ENCODE data around the gene HELB.

DNA sequence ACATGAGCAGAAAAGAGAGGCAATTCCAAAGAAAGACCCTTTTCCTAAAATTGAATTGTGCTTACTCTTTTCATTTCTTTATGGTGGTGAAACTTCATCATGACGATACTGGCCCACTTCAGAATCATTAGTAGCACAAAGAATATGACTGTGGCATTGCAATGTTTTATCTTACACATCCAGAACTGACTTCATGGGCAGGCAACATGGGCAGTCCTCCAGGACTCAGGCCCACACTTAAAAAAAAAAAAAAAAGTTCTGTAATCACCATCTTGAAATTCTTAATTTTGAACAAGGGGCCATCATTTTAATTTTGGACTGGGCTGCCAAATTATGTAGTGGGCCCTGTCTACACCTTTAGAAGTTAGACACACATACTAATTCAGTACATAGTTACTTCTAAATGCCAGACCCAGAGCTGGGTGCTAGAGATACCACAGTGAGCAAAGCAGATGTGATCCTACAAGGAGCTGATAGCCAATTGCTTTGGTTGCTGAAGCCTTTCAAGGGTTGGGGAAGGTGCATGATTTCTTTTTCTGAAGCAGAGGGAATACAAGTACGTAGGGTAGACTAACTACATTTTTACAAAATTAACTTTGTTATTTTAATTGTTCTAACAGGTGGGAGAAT, 35.2 kb downstream of the HELB start:
- TF ChIP-seq POLR2AphosphoS5 (IDR thresholded peaks at IDR 0.05; ENCODE audit: low read depth, low read length) (no peak), TAF1 (IDR thresholded peaks at IDR 0.05; ENCODE audit: low read depth, low read length) (no peak), POLR2A (IDR thresholded peaks at IDR 0.05; ENCODE audit: low read depth, low read length) (no peak), SPI1 (IDR thresholded peaks at IDR 0.05; ENCODE audit: low read depth, low read length) (no peak), POU2F2 (IDR thresholded peaks at IDR 0.05; ENCODE audit: low read depth, low read length) (no peak), PAX5 (IDR thresholded peaks at IDR 0.05; ENCODE audit: insufficient read depth, low read length, severe bottlenecking) (no peak)

Measured in GM12891 (cell line).